ENCODE data around the gene IL17A.
"Not testable (repeated sequence)": the region's sequence is repeated elsewhere in the genome, so short reads cannot be mapped to it uniquely, and the experiment has no call there.

IL17A gene

GRCh38 chr6:52162940-52163908 lies 23.0 kb upstream of the IL17A start:
- FAIRE-seq (peak; percentile 72), DNase-seq (ENCODE audit: low spot score) (peak; percentile 44)

DNA sequence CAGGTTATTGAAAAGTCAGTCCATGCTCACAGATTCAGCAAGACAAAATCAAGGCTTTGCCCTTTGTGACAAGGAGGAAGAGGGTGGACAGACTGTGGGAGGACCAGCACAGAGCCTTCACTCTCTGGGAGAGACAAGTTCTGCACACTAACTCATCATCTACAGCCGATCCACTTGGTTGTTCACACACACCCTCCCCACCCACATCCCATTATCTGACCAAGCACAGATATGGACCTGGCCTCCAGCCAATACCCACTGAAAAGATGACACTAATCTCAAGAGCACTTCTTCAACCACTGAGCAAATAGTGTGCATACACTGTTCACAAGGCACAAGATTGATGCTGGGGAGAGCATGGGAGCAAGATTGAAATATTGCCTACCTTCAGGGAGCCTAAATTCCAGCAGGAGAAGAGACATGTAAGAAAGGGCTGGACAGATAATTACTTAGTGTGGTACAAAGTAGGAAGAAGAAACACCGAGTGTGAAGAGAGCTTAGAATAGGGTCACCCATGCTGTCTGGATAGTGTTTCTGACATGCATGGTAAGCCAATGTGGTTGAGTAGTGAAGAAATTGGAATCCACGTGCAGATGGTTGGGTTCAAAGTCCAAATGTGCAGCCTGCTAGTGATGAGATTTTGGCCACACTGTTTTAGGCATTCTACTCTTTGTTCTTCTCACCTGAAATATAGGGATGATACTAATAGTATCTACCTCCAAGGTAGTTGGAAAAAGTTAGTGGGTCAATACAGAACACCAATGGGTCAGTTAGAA lies 21.7 kb upstream of the IL17A start:
- DNase-seq (ENCODE audit: low spot score) (no peak), FAIRE-seq (no peak)

DNA sequence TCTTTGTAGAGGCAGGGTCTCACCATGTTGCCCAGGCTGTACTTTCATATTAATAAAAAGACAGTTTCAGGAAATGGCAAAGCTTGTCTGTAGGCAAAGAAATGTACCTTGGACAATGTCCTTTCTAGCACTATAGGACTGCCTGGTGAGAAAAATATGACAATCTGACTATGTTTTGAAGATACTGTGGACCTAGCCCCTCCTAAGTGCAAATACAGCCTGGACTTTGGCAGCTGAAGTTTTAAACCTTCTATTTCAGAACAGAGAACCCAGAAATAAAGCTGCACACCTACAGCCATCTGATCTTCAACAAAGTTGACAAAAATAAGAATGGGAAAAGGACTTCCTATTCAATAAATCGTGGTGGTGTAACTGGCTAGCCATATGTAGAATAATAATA lies 18.9 kb upstream of the IL17A start:
- no peak for DNase-seq (ENCODE audit: low spot score)
- FAIRE-seq, result no peak

DNA sequence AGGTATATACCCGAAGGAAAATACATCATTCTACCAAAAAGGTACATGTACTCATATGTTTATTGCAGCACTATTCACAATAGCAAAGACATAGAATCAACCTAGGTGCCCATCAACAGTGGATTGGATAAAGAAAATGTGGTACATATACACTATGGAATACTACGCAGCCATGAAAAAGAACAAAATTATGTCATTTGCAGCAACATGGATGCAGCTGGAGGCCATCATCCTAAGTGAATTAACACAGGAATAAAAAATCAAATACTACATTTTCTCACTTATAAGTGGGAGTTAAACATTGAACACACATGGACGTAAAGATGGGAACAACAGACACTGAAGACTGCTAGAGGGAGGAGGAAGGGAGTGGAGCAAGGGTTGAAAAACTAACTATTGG lies 17.8 kb upstream of the IL17A start:
- not testable (repeated sequence) for FAIRE-seq; DNase-seq (ENCODE audit: low spot score)

DNA sequence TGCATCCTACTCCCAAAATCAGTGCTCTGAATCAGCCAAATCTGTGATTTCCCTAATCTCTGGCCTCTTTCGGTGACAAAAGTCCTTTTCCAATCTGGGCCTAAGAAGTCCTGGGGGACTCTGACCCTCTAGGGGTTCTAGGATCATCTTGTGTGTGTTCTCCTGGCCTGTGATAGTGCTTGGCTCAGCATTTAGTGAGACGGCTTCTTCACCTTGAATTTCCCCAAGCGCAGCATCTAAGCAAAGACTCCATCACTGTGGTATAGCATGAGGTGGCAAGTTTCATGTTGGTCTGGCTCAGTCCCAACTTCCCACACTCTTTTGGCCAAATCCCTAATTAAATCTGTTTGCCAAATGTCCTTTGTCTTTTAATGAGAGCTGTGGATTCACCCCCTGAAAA lies 12.1 kb upstream of the IL17A start:
- FAIRE-seq (no peak), DNase-seq (ENCODE audit: low spot score) (no peak)

- DNase-seq (ENCODE audit: low spot score) (no peak), FAIRE-seq (no peak)
Measured at GRCh38 chr6:52176550-52176949, 9.6 kb upstream of the IL17A start.

GRCh38 chr6:52177961-52178360 lies 8.2 kb upstream of the IL17A start:
- DNase-seq (ENCODE audit: low spot score) (no peak), FAIRE-seq (no peak)

GRCh38 chr6:52180787-52181558 lies 5.2 kb upstream of the IL17A start:
- FAIRE-seq (no peak), DNase-seq (ENCODE audit: low spot score) (no peak)

GRCh38 chr6:52183131-52183713 lies 3.0 kb upstream of the IL17A start:
- no peak for FAIRE-seq

GRCh38 chr6:52186480-52186879 lies 305 bp downstream of the IL17A start:
- DNase-seq (ENCODE audit: low spot score), result no peak
- FAIRE-seq, result no peak

More at GRCh38 chr6:52183131-52183713, 3.0 kb upstream of the IL17A start:
- DNase-seq (ENCODE audit: low spot score), result no peak

DNA sequence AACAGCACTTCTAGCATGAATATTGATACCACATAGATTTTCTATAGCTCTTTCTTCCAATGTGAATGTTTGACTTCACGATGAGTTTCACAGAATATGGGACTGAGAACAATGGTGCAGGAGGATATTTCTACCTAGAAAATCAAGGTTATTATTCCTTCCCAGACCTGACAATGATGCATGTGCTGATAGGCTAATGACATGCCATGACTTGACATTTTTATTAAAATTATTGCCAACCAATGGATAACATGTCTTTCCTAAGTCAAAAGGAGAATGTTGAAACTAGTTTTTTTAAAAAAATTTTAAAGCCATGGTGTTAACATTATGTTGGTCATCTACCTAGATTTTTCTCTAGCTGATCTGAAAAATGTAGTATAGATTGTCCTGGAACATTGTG lies 923 bp downstream of the IL17A start:
- DNase-seq (ENCODE audit: low spot score) (no peak), FAIRE-seq (no peak)

DNA sequence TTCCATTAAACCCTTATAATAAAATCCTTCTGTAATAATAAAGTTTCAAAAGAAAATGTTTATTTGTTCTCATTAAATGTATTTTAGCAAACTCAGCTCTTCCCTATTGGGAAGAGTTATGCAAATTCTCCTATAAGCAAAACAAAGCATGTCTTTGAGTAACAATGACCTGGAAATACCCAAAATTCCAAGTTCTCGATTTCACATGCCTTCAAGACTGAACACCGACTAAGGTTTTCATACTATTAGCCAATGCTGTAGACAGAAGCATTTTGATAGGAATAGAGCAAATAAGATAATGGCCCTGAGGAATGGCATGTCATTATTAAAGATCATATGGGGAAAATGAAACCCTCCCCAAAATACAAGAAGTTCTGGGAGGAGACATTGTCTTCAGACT lies 3.8 kb downstream of the IL17A start:
- DNase-seq (ENCODE audit: low spot score) (no peak), FAIRE-seq (no peak)

DNA sequence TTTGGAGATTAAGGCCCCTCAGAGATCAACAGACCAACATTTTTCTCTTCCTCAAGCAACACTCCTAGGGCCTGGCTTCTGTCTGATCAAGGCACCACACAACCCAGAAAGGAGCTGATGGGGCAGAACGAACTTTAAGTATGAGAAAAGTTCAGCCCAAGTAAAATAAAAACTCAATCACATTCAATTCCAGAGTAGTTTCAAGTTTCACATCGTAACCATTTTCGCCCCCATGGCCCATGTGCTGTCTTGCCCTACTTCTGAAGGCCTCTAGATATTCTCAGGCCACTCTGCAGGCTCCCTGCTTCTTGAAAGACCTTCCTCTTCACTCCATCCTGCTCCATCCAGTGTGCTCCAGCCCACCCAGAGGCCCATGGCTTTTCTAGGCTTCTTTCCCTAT lies 4.2 kb downstream of the IL17A start:
- no peak for FAIRE-seq
- DNase-seq (ENCODE audit: low spot score), result no peak

DNA sequence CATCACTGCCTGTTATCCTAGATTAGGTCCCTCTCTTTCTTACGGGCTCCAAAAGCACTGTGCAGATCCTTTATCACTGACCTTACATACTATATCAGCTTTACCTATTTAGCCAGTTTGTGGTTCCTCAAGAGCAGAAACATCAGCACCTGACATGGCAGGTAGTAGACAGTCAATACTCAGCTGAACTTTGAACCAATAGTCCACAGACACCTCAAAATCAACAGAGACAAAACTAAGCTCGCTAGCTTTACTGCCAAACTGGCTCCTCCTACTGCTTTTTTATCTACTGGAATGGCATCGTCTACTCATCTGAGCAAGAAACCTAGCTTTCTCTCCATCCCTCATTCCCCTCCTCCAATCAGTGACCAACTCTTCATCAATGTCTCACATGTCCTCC lies 5.6 kb downstream of the IL17A start:
- FAIRE-seq, result no peak
- DNase-seq (ENCODE audit: low spot score), result no peak

GRCh38 chr6:52195886-52196285 lies 9.7 kb downstream of the IL17A start:
- FAIRE-seq (no peak), DNase-seq (ENCODE audit: low spot score) (no peak)

- DNase-seq (ENCODE audit: low spot score); FAIRE-seq: not testable (repeated sequence)
Measured at GRCh38 chr6:52200088-52200487, 13.9 kb downstream of the IL17A start.

GRCh38 chr6:52201046-52201445 lies 14.9 kb downstream of the IL17A start:
- DNase-seq (ENCODE audit: low spot score) (peak; percentile 32), FAIRE-seq (peak; percentile 21)

DNA sequence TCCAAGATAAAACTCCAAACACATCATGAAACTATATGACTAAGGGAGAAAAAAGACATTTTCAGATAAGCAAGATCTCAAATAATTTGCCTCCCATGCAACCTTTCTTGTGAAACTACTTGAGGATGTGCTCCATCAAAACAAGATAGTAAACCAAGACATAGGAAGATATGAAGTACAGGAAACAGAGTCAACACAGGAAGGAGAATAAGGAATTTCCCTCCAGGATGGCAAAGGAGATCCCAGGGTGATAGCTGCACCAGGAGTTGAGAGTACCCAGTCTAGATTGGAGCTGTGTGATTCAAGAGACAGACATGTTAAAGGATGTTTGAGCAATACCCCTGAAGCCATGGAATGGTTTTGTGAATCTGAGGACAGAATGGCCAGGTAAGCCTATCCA lies 15.3 kb downstream of the IL17A start:
- DNase-seq (ENCODE audit: low spot score), result no peak
- FAIRE-seq, result no peak

- DNase-seq (ENCODE audit: low spot score) (no peak), FAIRE-seq (no peak)
Measured at GRCh38 chr6:52207066-52207465, 20.9 kb downstream of the IL17A start.

DNA sequence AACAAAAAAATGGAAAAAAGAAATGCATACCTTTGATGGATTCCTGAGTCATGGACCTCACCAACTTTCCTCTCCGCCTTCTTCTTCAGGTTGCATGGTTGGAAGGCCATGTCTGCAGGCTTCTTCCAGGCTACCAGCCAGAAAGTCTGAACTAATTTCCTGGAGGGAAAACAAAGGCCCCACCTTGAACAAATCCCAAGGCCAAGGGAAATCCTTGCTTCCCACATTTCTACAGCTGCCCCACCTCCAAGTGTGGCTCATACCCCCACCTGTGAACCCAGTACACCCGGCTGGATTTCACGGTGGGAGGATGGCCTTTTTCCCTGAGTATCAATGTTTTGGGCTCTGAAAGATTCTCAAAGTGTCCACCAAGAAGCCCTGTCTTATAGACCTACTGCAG lies 22.4 kb downstream of the IL17A start:
- DNase-seq (ENCODE audit: low spot score) (no peak), FAIRE-seq (no peak)

DNA sequence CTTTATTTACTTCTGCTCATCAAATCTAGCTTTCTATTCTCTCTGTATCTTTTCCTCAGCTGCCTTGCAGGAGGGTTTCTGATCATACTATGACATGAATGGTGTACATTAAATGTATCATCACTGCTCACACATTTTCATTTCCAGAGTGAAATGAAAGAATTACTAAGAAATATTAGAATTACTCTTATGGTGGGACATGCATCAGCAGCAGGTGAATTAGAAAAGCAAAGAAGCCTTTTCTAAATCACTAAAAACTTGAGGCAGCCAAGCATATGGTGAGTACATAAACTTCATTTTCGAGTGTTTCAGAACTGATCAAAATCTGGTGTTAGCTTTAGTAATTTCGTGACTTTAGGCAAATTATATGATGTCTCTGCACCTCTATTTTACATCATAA lies 23.6 kb downstream of the IL17A start:
- DNase-seq (ENCODE audit: low spot score) (no peak), FAIRE-seq (no peak)
